Measurements from ENCODE around the gene CORO2A. TPM values are rescaled to one million over a fixed set of nuclear protein-coding genes. Genes with fewer than 3 reads are reported as not detected.

The CORO2A gene
- total RNA-seq, 1 experiment from 2014 or later = 24.3 TPM

GRCh38 chr9:98211260-98211659, 18.8 kb upstream of the CORO2A start:
- Mint-ChIP-seq H3K9me3 (ENCODE audit: low read depth, unreplicated experiment) (no peaks in the 10 kb centered on the region), H3K36me3 (ENCODE audit: insufficient read depth, unreplicated experiment) (peaks cover 8% of the 10 kb centered on the region), H3K27me3 (ENCODE audit: unreplicated experiment) (no peaks in the 10 kb centered on the region), H3K4me3 (ENCODE audit: low read depth, unreplicated experiment) (no peak overlapping the region), H3K27ac (ENCODE audit: unreplicated experiment) (no peak overlapping the region), H3K4me1 (ENCODE audit: low read depth, unreplicated experiment) (no peaks in the 10 kb centered on the region)
- DNase-seq = no peak
- TF ChIP-seq CTCF (IDR thresholded peaks at IDR 0.05; ENCODE audit: unreplicated experiment) = no peak
- CTCF ChIA-PET = no interaction called here
- BruUV-seq (replicated peaks) = no TSS peak
- intact Hi-C loops (cut with micrococcal nuclease; ENCODE audit: unreplicated experiment) = no loop called here

GRCh38 chr9:98210435-98210834, 18.0 kb upstream of the CORO2A start:
- Mint-ChIP-seq H3K36me3 (ENCODE audit: insufficient read depth, unreplicated experiment) (peaks cover 8% of the 10 kb centered on the region), H3K9me3 (ENCODE audit: low read depth, unreplicated experiment) (no peaks in the 10 kb centered on the region), H3K4me1 (ENCODE audit: low read depth, unreplicated experiment) (no peaks in the 10 kb centered on the region), H3K27ac (ENCODE audit: unreplicated experiment) (no peak overlapping the region), H3K27me3 (ENCODE audit: unreplicated experiment) (no peaks in the 10 kb centered on the region), H3K4me3 (ENCODE audit: low read depth, unreplicated experiment) (no peak overlapping the region)
- CTCF ChIA-PET = no interaction called here
- no peak for TF ChIP-seq CTCF (IDR thresholded peaks at IDR 0.05; ENCODE audit: unreplicated experiment)
- intact Hi-C loops (cut with micrococcal nuclease; ENCODE audit: unreplicated experiment) = no loop called here
- BruUV-seq (replicated peaks) = no TSS peak
- DNase-seq = no peak

- intact Hi-C loops (cut with micrococcal nuclease; ENCODE audit: unreplicated experiment) = loop anchor here (10.0 kb wide), 1 partner anchor 135 kb away; no protein-coding TSS in a partner anchor
- CTCF ChIA-PET = no interaction called here
- no peaks in the 10 kb centered on the region for H3K4me1 Mint-ChIP-seq (ENCODE audit: low read depth, unreplicated experiment)
- H3K27ac Mint-ChIP-seq (ENCODE audit: unreplicated experiment) = no peak overlapping the region
- H3K4me3 Mint-ChIP-seq (ENCODE audit: low read depth, unreplicated experiment) = no peak overlapping the region
- no peak for TF ChIP-seq CTCF (IDR thresholded peaks at IDR 0.05; ENCODE audit: unreplicated experiment)
- no peaks in the 10 kb centered on the region for H3K9me3 Mint-ChIP-seq (ENCODE audit: low read depth, unreplicated experiment)
- no TSS peak for BruUV-seq (replicated peaks)
- DNase-seq = no peak
- H3K27me3 Mint-ChIP-seq (ENCODE audit: unreplicated experiment) = no peaks in the 10 kb centered on the region
- peaks cover 8% of the 10 kb centered on the region for H3K36me3 Mint-ChIP-seq (ENCODE audit: insufficient read depth, unreplicated experiment)
Observed at GRCh38 chr9:98209530-98209929, 17.1 kb upstream of the CORO2A start.

GRCh38 chr9:98208635-98209034, 16.2 kb upstream of the CORO2A start:
- intact Hi-C loops (cut with micrococcal nuclease; ENCODE audit: unreplicated experiment) = loop anchor here (10.0 kb wide), 1 partner anchor 134 kb away; no protein-coding TSS in a partner anchor
- Mint-ChIP-seq H3K4me1 (ENCODE audit: low read depth, unreplicated experiment) (no peaks in the 10 kb centered on the region), H3K27me3 (ENCODE audit: unreplicated experiment) (no peaks in the 10 kb centered on the region), H3K27ac (ENCODE audit: unreplicated experiment) (no peak overlapping the region), H3K4me3 (ENCODE audit: low read depth, unreplicated experiment) (no peak overlapping the region), H3K9me3 (ENCODE audit: low read depth, unreplicated experiment) (no peaks in the 10 kb centered on the region), H3K36me3 (ENCODE audit: insufficient read depth, unreplicated experiment) (peaks cover 8% of the 10 kb centered on the region)
- no peak for DNase-seq
- no peak for TF ChIP-seq CTCF (IDR thresholded peaks at IDR 0.05; ENCODE audit: unreplicated experiment)
- no TSS peak for BruUV-seq (replicated peaks)
- CTCF ChIA-PET = no interaction called here

All from Calu3 (cell line).